NCI-H128 (cell line): ENCODE measurements around the gene PRKG1.
"Not testable (repeated sequence)": the region's sequence is repeated elsewhere in the genome, so short reads cannot be mapped to it uniquely, and the experiment has no call there.

Experiments used
- DNase-seq: peaks from one replicate; lab custom pipeline; 2025; ENCODE audit not compliant: unreplicated experiment; lab: John Stamatoyannopoulos, UW

PRKG1 gene

GRCh38 chr10:51567271-51567670 lies 493.0 kb downstream of the PRKG1 start:
- DNase-seq: no peak

- DNase-seq: no peak
These were observed 495.2 kb downstream of the PRKG1 start for GRCh38 chr10:51569467-51569866.

GRCh38 chr10:51574248-51575048 lies 500.2 kb downstream of the PRKG1 start:
- DNase-seq: no peak

GRCh38 chr10:51581196-51581595 lies 506.9 kb downstream of the PRKG1 start:
- DNase-seq: not testable (repeated sequence)

- DNase-seq: no peak
These were observed 509.7 kb downstream of the PRKG1 start for GRCh38 chr10:51583976-51584375.

- no peak for DNase-seq
These were observed 511.5 kb downstream of the PRKG1 start for GRCh38 chr10:51585742-51586141.

GRCh38 chr10:51588984-51589383 lies 514.7 kb downstream of the PRKG1 start:
- no peak for DNase-seq

GRCh38 chr10:51590818-51591217 lies 516.5 kb downstream of the PRKG1 start:
- no peak for DNase-seq

- DNase-seq: no peak
These were observed 522.4 kb downstream of the PRKG1 start for GRCh38 chr10:51596695-51597094.

- DNase-seq: no peak
These were observed 525.4 kb downstream of the PRKG1 start for GRCh38 chr10:51599647-51600046.

- no peak for DNase-seq
These were observed 528.0 kb downstream of the PRKG1 start for GRCh38 chr10:51602326-51602725.

GRCh38 chr10:51604579-51604978 lies 530.3 kb downstream of the PRKG1 start:
- DNase-seq: no peak

- no peak for DNase-seq
These were observed 532.7 kb downstream of the PRKG1 start for GRCh38 chr10:51606825-51607462.

GRCh38 chr10:51607463-51607835 lies 533.2 kb downstream of the PRKG1 start:
- no peak for DNase-seq

GRCh38 chr10:51608211-51608610 lies 533.9 kb downstream of the PRKG1 start:
- no peak for DNase-seq

- no peak for DNase-seq
These were observed 541.5 kb downstream of the PRKG1 start for GRCh38 chr10:51615764-51616298.

GRCh38 chr10:51617576-51618235 lies 543.4 kb downstream of the PRKG1 start:
- no peak for DNase-seq

GRCh38 chr10:51619365-51619764 lies 545.1 kb downstream of the PRKG1 start:
- no peak for DNase-seq

GRCh38 chr10:51620131-51620530 lies 545.8 kb downstream of the PRKG1 start:
- no peak for DNase-seq

GRCh38 chr10:51624013-51624412 lies 549.7 kb downstream of the PRKG1 start:
- no peak for DNase-seq

- no peak for DNase-seq
These were observed 555.8 kb downstream of the PRKG1 start for GRCh38 chr10:51629934-51630639.
